22Rv1 (cell line): ENCODE results near the gene UBTF.

Experiments used
- H3K27ac ChIP-seq: fragments of 450-650 bp; 2 replicates; pipeline ENCODE4 v1.5.1; 2017
- ZFX ChIP-seq: fragments of 450-650 bp; IDR thresholded peaks from 2 replicates; pipeline ENCODE4 v1.6.1; 2017; ENCODE audit warnings: antibody characterized with exemption, borderline replicate concordance
- TF ChIP-seq, protein P1 (sequence below): fragments of 450-650 bp; IDR thresholded peaks from 2 replicates; pipeline ENCODE4 v1.5.1; 2017; ENCODE audit warnings: mild to moderate bottlenecking

Gene UBTF

DNA sequence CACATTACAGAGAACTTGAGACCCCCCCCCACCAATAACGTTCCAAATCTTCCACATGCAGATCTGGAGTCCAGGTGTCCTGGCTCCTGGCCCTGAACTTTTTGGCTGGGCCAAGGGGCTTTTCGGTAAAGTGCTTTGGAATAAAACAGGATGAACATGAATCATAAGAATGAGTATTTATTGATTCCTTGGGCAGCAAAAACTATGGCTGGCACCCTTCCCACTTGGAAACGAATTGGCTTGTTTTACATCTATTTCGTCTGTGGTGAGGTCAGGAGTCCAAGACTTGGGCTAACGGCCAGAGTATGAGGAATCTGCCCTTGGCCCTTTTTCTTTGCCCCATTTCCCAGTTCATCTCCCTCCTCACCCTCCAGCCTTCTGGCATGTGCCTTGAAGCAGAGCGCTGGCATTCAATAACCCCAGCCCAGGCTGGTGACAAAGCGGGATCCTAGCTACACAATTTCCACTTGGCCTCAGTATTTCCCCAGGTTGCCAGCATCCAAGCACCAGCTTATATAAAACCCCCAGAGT is 4.1 kb upstream of the UBTF start:
- peak overlapping the region; percentile 100 for H3K27ac ChIP-seq
- no peak for TF ChIP-seq ZFX
- TF ChIP-seq, protein P1, sequence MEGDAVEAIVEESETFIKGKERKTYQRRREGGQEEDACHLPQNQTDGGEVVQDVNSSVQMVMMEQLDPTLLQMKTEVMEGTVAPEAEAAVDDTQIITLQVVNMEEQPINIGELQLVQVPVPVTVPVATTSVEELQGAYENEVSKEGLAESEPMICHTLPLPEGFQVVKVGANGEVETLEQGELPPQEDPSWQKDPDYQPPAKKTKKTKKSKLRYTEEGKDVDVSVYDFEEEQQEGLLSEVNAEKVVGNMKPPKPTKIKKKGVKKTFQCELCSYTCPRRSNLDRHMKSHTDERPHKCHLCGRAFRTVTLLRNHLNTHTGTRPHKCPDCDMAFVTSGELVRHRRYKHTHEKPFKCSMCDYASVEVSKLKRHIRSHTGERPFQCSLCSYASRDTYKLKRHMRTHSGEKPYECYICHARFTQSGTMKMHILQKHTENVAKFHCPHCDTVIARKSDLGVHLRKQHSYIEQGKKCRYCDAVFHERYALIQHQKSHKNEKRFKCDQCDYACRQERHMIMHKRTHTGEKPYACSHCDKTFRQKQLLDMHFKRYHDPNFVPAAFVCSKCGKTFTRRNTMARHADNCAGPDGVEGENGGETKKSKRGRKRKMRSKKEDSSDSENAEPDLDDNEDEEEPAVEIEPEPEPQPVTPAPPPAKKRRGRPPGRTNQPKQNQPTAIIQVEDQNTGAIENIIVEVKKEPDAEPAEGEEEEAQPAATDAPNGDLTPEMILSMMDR: no peak

DNA sequence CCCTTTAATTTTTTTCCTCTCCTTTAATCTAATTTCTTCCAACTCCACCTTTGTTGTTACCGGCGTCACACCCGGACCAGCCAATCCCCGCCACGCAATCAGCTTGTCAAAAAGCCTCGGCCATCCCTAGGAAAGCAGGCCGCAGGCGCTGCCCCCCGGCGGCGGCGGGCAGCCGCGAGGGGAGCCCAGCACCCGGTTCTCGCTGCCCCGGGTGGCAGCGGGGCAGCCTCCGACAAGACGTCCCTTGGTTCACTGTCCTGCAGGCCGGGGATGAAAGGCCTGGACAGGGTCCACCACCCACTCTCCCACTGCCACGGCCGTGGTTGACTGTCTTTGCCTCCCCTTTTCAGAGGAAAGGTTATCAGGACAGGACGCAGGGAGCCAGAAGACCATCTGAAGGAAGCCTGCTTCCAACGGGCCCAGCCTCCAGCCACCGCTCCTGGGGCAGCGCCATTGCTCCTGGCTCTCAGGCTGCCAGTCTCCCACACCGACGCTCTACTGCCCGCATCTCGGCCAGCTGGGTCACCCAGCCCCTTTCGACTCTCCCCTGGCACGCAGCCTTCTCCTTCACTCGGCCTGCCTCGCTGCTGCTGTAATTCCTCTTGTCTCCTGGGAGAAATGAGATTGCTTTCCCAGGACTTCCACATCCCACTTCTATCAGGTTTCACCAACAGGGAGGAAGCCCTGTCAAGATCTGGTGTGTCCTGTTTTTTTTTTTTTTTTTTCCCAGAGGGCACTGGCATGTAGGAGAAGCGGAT is 2.8 kb upstream of the UBTF start:
- H3K27ac ChIP-seq: peak overlapping the region; percentile 100
- TF ChIP-seq, protein P1: 0 out of 2 replicates have a peak, but pooled peaks have one; percentile 12
- TF ChIP-seq ZFX: no peak

DNA sequence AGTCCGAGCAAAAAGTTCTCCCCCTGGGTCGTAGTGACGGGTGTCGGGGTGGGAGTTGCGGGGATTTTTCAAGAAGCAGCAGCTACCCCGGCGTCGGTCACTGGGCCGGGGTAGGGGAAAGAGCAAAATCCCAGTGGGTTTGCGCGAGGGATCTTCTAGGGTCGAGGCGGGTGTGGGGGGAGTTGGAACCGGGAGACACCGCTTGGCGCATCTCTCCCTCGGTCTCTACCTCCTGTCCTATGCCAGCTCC is 2.3 kb upstream of the UBTF start:
- TF ChIP-seq, protein P1: no peak
- no peak for TF ChIP-seq ZFX
- peak overlapping the region; percentile 100 for H3K27ac ChIP-seq

DNA sequence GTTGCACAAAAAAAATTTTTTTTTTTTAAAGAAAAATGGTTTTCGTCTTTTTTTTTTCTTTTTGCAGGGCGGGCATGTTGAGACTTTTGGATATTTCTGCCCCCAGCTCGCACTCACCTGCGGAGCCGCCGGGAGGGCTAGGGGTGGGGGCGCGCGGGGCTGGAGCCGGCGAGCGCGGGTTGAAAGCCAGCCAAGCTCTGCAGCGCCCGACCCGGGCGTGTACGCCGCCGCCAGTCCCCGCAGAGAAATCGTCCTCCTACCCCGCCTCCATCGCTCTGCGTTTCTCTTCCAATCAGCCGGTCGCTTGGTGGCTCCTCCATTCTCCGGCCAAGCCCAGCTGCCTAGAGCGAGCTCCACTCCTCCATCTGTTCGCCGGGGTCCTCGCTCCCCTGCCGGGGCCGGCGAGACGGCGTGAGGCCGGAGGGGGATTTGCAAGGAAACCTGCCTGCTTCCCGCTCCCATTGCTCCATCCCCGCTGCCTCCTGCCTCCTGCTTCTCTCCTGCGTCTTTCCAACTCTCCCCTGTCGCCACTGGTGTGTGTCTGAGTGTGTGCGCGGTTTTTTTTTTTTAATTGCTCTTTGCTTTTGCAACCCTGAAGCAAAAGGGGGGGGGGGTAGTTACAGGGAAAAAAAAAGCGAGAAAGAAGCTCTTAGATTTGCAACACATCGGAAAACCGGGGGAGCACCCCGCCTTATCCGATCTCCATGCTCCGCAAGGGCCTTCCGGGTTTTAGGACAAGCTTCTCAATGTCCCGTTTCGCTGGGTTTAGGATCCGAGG is 1.8 kb upstream of the UBTF start:
- TF ChIP-seq ZFX: no peak
- TF ChIP-seq, protein P1: no peak; the same call in 1 of the 2 replicates
- peak overlapping the region; percentile 100 for H3K27ac ChIP-seq

DNA sequence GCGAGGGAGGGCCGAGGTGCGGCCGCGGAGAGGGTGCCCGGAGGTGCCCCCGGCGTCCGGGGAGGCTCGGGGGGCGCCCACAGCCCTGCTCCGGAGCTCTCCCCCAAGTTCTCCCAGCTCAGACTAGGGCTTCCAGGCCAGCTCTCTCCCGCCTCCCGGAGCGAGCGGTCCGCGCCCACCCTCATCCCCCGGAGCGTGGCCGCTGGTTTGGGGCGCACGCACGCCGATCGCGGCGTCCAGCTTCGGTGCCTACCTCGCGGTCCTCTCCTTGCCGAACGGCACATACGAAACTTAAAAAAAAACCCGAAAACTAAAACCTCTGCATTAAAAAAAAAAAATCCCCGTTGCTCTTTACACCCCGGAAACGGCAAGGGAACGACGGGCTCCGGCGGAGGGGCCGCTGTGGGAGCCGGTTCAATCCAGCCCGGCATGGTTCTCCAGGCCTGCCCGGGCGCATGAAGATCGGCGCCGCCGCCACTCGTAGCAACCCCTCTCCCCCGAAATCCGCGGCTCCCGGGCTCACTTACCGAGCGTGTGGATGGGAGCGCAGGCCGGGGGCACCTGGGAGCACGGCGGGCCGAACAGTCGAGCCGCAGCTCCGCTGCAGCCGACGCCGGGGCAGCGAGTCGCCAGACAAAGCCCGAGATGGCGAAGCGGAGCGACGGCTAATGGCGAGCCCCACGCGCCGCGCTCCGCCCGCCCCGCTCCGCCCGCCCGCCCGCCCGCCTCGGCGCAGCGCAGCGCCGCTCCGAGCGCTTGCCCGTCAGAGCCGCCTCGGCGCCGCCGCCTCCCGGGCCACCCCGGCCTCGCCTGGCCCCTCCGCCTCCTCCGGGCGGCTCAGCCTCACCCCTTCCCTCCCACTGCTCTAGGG is 973 bp upstream of the UBTF start:
- TF ChIP-seq, protein P1: no peak
- TF ChIP-seq ZFX: no peak
- H3K27ac ChIP-seq: peak overlapping the region; percentile 100

DNA sequence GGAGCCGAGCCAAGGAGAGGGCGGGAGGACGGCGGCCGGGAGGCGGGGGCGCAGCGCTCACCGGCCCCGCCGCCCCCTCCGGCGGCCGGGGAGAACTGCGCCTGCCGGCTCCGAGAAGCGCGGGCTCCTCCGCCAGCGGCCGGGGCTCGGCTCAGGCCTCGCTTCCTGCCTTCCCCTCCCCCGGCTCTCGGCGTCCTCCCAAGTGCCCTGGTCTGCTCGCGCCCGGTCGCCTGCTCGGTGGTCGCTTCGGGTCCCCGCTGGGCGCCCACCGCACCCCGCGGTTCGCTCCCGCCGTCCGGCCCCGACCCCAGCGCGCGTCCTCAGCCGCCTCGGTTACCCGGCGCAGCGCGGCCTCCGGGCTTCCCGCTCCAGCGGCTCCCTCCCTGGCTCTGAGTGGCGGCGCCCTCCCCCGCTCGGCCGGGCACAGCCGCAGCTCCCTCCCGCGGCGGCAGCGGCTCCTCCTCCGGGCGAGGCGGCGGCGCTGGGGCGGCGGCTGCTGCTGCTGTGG is 313 bp downstream of the UBTF start:
- TF ChIP-seq ZFX: no peak
- TF ChIP-seq, protein P1: peak; percentile 30; the same call in 1 of the 2 replicates
- H3K27ac ChIP-seq: peak overlapping the region; percentile 100
